Measurements from ENCODE around the gene PRPF40A.

PRPF40A gene

DNA sequence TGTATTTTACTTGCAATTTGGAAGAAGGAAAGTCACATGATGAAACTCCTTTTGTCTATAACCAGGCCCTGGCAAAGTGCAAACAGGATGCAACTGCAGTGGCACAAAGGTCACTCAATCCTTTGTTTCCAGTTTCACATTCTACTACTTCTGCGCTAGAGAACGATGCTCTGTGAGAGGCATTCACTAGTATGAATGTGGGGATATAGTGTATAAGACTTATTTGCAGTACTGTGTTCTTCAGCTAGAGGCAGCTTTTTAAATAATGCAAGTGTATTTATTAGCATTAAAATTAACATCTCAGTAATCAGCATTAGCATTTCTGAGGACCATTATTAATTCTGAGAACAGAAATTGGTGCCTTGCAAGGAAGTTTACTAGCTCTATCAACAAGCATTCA is 68.9 kb downstream of the PRPF40A start:
- no peak for DNase-seq

DNA sequence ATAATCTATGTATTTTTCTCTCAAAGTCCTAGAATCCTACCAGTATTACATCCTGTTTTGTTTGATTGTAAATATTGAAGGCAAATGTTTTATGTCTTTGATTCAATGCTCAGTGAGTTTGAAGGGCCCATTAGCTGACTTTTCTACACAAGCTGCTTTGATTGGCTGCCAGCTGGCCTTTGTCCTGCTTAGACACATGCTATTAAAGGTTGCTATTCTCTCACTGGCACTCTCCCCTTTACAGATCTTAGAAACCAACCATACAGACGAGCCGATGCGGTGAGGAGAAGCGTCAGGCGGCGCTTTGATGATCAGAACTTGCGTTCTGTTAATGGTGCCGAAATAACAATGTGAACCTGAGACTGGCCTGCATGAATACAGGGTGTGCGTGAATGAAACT is 69.7 kb downstream of the PRPF40A start:
- DNase-seq = peak; percentile 31

DNA sequence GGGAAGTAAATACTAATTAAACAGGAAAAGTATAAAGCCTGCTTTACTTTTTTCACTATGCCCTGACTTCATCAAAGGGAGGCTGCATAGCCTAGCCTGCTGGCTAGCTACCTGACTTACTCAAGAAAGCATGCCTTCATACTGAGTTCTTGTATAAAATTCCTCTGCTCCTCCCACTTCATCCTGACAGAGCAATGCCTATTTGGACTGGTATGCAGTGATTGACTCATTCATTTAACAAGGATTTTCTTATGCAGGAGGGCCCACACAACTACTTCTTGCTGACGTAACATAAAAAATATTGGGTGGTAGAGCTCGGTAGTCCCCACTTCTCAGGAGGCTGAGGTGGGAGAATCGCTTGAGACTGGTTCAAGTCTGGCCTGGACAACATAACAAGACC is 70.5 kb downstream of the PRPF40A start:
- DNase-seq = no peak

DNA sequence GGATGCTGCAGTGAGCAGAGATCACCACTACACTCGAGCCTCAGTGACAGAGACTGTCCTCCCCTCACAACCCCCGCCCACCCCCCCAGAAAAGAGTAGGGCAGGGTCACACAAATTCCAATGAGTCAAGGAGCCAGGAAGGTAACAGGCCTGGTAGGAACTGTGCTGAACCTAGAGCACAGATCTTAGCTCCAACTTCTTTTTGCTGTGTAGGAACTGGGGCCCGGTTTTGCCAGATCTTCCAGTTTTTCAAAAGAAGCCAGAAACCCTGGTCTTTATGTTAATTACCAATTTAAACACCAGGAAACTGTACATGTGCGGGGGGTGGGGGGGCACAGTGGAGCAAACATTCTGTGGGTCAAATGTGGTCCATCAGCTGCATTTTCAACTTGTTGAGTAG is 71.0 kb downstream of the PRPF40A start:
- DNase-seq = no peak

DNA sequence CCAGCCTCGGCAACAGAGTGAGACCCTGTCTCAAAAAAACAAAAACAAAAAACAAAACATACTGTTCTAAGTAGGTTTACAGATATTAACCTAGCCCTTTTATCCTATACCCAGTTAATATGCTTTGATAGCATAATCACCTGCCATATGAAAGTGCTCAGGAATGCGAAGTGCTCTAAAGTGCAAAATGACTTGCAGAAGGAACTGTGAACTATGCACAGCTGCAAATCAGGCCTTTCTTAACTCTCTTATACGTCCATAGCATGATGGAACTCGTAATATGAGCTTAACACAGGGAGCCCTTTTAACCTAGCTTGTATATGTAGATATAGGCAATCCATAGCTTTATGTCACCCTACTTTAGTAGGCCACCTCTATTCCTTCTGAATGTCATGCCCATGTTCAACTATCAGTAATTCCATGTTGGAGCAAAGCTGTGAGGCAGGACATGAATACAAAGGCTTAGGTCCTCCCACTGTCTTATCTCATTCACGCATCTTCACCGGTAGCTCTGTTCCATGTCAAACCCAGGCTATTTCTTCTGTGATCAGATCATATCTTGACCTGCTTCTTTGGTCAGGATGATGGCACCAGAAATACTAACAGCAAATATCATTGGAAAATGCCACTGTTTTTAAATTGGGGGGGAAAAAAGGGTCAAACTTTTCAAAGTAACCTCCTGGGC is 72.9 kb downstream of the PRPF40A start:
- DNase-seq = no peak

DNA sequence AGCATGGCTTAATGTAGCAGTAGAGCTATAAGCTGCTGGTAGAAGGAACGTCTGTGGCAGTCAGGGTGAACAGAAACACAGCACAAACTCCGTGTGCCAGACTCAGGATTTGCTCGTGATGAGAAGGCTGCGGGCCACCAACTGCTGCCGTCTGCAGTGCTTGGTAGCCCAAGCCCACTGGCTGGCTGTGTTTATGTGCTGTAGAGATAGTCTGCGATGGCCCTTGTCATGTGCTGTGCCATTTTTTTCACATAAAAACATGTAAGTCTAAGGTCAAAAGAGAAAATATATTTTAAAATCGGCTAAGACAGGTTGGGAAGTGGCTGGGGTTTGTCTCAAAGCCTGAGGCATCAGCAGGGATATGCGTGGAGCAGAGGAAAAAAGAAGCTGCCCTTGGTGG is 78.7 kb downstream of the PRPF40A start:
- DNase-seq = no peak

DNA sequence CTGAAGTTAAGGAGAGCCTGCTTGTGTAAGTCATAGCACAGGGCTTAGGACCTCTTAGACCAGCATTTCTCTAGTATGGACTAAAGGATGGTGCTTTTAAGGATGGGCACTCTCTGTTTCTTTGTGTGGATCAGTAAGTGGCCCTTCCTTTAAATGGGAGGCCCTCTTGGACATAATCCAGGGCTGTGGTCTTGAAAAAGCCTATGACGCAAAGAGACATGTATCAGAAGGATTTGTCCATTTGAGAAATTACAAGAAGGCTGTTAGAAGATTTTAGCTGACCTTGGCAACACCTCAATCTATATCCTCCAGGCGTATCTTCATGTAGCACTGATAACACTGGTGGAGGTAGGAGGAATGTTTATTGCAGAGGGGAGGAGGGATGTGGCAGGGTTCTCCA is 79.2 kb downstream of the PRPF40A start:
- no peak for DNase-seq

DNA sequence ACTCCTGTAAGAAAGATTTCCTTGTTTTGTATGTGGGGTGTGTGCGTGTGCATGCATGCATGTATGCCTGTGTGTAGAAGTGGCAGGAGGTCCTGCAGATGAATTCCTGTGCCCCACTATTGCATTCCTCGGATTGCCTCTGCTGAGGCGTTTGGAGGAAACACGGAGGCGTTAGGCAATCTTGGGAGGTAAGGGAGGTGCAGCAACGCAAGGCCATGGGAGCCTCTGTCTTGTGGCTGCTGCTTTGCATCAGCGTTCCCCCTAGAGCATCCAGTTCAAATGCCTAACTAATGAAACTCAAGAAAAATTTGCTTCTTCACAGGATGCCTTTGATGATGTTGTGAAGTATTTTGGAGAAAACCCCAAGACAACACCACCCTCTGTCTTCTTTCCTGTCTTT is 80.0 kb downstream of the PRPF40A start:
- DNase-seq = no peak

DNA sequence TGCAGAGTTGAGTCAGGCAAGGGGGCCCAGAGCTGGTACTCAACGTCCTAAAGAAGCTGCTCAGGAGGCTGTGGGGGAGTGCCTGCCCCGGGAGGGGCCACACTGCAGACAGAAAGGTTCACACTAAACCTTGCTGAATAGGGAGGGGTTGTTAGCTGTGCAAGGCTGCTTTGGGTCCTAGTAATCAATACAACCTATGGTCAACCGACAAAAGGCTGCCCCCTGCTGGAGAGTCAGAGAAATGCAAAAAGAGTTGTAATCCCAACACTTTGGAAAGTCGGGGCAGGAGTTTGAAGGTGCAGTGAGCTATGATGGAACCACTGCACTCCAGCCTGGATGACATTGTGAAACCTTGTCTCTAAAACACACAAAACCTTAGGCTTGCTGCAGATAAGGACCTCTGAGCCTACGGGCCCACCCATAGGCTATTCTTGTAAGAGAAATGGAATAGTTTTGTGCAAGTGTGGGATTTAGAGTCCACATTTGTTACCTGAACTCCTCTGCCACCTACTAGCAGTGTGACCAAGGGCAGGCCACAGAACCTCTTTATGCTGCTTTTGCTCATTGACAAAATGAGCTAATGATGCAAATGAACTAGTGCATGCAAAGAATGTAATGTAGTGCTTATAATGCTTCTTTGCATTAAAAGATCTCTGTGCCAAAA is 81.5 kb downstream of the PRPF40A start:
- no peak for DNase-seq

DNA sequence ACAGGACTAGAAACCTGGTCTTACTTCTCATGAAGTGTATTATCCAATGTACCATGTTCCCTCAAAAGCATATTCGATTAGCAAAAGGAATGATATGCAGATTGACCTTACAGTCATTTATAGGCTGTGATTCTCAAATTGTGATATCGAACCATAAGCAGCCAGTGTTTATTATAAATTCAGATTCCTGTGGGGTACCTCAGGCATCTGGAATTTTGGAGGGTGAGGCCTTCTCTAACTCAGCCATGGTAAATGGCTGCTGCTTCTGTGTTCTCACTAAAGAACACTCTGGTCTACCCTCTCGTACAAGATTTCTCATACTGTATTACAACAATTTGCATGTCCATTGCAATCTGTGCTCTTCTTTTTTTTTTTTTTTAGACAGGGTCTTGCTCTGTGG is 84.5 kb downstream of the PRPF40A start:
- DNase-seq = no peak

DNA sequence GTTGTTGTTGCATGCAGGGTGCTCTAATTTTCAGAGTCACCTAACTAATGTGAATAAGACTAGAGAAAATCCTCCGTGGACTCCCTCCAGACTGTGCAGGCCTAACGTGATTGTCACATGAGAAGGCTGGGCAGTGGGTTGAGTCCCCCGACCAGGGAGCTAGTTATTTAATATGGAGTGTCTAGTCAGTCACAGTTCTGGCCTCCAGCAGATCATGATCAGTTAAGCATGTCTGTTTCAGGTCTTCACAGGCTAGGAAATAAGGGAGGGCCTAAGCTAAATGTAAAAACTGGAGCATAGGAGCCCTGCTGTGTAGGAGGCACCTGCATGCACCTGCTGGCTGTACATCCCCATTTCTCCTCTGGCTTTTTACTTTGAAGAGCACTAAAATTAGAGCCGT is 86.8 kb downstream of the PRPF40A start:
- DNase-seq = no peak

DNA sequence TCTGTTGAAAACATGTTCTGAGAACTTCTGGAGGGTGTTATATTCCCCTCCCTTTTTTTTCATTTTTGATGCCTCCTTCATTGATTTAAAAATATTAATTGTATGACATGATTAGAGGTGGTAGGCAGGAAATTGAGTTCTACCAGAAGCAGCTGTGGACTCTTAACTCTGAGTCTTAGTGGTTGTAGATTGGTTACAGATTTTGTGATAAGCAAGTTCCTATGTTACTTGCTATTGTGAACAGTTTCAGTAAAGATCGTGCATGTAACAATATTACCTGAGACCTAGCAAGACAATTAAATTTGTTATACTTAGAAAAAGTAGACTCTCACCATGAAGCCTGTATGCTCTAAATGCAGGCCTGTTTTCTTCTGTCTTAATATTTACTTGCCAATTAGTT is 88.1 kb downstream of the PRPF40A start:
- DNase-seq = no peak

DNA sequence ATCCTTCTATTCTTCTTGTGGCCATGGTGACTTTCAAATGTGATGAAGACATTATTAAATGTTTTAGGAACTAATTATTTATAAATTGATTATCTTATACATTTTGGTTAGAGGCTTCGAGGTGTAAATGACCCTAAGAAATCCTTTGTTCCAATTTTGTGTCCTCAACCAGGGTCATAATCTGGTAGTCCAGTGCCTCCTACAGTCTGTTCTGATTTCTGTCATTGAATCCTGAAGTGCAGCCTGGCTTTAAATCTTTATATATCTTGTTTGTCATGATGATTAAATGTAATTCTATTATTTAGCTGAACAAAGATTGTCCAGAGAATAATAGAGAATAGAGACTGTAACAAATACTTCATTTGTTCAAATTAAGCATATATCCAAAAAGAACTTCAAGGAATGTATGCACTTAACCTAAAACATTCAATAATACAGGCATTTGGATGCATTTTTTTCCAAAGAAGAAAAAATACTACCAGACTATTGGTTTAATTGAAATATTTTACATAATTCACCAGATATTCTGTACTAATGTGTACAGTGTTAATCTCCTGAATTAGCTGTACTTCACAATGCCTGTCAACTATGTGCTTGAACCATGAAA is 89.8 kb downstream of the PRPF40A start:
- DNase-seq = no peak

DNA sequence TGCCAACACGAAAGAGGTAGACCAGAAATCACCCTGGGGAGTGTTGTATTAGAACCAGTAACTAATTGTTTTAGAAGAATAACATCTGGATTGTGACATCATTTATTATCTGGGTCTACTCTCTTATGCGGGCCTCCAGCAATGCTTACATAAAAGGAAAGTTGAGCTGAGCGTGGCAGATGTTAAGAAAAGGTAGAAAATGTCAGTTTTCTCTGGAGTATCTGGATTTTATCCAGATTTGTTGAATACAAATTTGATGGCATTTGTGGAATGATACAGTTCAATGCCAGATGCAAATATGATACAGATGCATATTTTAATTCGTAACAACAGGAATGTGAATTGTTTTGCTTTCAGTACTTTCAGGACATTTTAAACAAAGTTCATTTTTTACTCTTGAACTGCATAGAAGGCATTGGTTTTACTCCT is 90.3 kb downstream of the PRPF40A start:
- no peak for DNase-seq

DNA sequence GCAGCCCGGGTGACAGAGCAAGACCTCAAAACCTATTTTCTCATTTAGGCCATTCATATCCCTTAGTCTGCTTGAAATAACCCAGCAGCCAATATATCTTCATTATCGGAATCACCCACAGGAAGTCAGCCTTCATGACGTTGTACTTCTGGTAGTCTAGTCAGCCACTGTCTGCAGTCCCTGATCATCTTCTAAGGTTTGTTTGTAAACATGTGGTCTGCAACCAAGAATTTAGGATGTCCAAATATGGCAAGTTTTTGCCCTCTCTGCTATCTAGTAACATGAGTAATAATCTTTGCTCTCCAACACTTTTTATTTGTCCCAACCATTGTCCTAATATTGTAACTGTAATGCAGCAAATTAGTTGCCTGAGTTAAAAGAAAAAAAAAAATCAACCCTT is 92.5 kb downstream of the PRPF40A start:
- no peak for DNase-seq

DNA sequence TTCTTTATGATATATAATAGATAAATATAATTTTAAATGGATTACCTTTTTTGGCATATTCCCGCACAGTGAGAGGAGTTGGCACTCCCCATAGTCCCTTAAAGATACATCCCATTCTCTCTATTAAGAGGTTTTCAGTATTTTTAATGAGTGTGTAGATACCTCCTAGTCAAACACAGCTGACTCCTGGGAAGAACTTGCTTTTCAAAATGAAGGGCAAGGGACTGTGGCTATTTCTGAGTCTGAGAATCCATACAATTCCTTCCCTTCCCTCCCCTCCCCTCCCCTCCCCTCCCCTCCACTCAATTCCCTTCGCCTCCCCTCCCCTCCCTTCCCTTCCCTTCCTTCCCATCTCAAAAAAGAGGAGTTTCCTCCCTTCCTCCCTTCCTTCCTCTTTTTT is 93.5 kb downstream of the PRPF40A start:
- DNase-seq = no peak

DNA sequence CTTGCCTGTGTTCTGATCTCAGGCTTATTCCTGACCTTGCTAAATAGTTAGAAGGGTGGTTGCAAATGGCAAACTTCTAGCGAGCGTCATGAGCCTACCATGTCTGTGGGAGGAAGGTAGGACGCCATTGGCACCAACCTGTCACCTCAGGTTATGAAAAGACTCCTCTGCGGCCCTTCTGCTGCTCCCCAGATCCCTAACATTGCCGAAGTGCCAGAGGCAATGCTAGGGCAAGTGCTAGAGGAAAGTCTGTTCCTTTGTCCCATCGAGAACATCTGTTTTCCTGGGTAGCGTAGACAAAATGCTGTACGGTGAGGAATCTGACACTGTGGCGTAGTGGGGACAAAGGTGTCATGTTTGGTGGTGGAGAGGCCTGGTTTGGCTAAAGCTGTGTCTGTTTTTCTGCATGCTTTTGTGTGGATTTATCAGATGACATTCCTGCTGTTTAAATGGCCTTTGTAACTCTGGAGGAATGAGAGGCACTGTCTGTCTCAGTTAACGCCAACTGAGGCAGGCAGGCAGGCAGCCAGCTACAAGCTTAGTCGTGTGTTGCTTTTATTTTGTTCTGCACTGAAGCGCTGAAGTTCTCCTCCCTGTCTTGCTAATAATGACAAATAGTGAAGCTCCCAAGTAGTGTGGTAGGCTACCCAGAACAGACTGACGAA is 94.1 kb downstream of the PRPF40A start:
- DNase-seq = no peak

DNA sequence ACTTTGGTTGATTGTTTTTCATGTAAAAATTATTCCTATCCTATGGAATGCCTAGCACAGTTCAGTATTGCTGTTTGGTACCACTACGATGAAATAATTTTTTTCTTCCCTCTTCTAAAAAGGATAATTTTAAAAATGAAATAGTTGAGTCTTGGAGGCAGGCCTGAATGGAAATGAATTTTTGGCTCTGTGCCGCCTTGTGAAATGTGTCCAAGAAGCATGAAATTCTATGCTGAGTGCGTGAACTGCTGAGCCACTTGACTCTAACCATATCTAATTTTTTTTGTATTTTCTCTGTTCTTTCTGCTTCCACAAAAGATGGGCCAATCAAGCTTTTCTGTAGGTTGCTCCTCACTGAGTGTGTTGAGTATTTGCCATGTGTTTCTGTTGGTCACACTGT is 95.0 kb downstream of the PRPF40A start:
- no peak for DNase-seq

DNA sequence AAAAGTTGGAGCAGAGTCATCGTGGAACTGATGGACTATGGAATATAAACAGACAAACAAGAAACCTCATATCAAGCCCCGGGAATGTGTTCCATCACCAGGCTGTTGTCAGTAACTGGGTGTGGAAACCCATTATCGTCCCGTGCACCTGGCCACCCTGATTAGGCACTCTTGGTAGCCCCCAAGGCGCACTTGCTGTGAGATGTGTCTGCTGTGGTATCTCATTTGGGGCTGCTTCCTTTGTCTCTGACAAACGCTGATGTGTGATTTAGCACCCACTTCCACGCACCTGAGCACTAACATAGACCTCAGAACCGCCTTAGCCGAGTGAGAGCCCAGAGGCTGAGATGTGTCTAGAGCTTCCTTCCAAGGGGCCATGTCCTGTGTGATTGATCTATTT is 96.3 kb downstream of the PRPF40A start:
- no peak for DNase-seq

DNA sequence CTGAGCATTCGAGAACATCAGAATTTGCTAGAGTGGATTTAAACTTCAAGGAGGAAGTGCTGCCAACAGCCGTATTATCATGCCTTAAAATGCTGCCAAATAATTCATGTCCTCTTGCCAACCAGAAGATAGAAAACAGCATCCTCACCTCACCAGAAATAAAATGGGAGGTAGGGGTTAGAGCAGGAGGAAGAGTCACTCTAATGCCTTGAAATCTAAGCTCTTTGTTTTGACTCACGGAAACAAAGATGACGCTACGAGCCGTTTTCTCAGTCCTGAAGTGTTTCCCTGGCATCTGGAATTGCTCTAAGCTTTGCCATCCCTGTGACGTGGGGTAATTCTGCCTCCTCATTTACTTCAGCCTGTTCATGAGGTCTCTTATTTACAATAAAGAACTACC is 97.1 kb downstream of the PRPF40A start:
- DNase-seq = no peak

DNA sequence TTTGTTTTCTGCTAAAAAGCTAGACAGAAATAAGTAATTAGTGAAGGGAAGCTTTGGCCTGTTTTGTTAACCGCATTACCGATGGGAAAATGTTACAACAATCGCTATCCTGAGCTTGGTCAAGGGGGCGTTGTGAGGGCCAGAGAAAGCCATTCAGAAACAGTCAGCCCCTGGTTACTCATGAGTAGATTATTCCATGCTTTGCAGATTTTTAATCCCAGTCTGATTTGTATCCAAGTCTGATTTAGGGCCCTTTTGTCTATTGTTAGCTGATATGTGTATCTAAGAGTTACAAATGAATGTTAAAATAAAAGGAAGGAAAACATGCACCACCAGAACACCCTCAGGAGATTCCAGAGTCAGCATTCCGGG is 99.1 kb downstream of the PRPF40A start:
- DNase-seq = no peak

DNA sequence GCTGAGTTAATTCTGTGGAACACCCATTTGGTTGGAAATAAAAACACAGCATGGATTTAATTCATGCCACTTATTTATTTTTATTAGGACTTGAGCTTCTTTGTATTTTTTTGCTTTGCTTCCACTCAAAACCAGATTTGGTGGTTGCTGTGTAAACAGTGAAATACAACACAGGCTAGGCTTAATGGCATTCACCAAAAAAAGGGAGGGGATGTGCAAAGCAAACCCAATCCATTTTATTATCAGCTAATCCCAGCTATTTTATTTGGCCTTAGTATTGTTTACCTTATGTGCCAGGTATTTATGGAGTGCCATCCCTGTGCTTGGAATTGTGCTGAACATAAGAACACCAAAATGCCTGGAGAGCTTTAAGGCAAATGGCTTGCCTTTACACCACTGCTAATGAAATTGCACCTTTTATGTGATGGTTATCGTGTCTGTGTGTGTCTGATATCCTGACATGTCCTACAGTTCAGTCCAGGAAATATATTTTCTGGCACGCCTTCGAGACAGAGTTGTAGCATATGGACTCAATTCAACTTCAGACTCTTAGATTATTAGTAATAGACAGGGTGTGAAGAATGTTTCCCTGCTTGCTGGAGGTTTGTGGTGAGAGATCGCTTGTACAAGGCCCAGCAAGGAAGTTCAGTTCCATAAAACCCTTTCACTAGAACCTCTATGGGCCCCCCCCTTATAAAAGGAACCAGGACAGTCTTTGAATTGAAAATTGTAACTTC is 99.6 kb downstream of the PRPF40A start:
- DNase-seq = no peak

DNA sequence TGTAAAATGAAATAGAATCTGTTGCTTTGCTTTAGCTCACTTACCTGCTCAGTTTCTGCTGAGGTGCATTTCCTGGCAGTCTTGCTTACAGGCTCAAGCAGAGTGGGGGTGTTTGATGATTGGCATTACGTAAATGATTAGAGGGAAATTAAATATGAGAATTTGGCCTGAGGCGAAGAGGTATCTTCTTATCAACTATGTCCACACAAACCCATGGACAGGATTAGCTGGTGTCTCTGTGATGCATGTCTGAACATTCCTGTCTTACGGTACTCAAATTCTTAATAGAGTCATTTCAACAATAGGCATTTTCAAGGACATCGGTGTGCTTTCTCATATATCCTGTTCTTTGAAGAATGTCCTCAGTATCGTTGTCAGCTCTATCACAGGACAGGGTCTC is 102.1 kb downstream of the PRPF40A start:
- no peak for DNase-seq
